ENCODE data around the gene SLC13A2. TPM values are rescaled to one million over a fixed set of nuclear protein-coding genes. Genes with fewer than 3 reads are reported as not detected.

The SLC13A2 gene
- total and polyA plus RNA-seq, 2 of the 4 experiments (the other 2 are of a cell fraction), result not detected

DNA sequence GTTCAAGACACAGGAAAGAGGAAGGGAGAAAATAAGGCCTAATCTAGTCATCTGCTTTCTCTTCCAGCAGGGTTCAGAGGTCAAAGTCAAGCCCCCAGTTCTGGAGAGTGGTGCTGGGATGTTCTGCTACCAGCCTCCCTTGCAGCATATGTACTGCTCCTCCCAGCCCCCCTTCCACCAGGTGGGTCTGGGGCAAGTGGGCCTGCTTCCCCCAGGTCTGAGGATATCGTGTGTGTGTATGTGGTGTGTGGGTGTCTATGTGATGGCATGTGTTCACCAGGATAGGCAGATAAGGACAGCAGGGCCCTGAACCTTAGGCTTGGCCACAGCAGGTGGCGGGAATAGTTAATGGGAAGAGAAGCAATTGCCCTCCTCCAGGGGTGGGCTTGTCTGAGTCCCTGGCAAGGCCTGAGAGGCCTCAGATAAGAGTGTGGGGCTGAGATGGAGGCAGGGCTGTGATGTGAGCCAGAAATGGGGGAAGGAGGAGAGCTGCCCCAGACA lies 53.8 kb downstream of the SLC13A2 start:
- TF ChIP-seq RCOR1 (IDR thresholded peaks at IDR 0.05; ENCODE audit: insufficient replicate concordance, low read length) (no peak), RFX5 (IDR thresholded peaks at IDR 0.05; ENCODE audit: low read depth, low read length) (no peak), POLR2A (IDR thresholded peaks at IDR 0.05; ENCODE audit: low read depth, low read length) (no peak), MAZ (IDR thresholded peaks at IDR 0.05; ENCODE audit: borderline replicate concordance, low read depth, low read length) (no peak), MAFK (IDR thresholded peaks at IDR 0.05; ENCODE audit: low read depth, low read length) (no peak), NFE2L2 (IDR thresholded peaks at IDR 0.05; ENCODE audit: low read depth, low read length) (no peak), MXI1 (IDR thresholded peaks at IDR 0.05; ENCODE audit: borderline replicate concordance, low read depth, low read length) (no peak), BHLHE40 (IDR thresholded peaks at IDR 0.05; ENCODE audit: low read depth, low read length) (no peak), CHD1 (IDR thresholded peaks at IDR 0.05; ENCODE audit: low read depth, low read length) (no peak)
- TF ChIP-seq, protein P1, sequence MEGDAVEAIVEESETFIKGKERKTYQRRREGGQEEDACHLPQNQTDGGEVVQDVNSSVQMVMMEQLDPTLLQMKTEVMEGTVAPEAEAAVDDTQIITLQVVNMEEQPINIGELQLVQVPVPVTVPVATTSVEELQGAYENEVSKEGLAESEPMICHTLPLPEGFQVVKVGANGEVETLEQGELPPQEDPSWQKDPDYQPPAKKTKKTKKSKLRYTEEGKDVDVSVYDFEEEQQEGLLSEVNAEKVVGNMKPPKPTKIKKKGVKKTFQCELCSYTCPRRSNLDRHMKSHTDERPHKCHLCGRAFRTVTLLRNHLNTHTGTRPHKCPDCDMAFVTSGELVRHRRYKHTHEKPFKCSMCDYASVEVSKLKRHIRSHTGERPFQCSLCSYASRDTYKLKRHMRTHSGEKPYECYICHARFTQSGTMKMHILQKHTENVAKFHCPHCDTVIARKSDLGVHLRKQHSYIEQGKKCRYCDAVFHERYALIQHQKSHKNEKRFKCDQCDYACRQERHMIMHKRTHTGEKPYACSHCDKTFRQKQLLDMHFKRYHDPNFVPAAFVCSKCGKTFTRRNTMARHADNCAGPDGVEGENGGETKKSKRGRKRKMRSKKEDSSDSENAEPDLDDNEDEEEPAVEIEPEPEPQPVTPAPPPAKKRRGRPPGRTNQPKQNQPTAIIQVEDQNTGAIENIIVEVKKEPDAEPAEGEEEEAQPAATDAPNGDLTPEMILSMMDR (conservative IDR thresholded peaks at IDR 0.05; ENCODE audit: low read depth, low read length), result no peak
- TF ChIP-seq, protein P2, sequence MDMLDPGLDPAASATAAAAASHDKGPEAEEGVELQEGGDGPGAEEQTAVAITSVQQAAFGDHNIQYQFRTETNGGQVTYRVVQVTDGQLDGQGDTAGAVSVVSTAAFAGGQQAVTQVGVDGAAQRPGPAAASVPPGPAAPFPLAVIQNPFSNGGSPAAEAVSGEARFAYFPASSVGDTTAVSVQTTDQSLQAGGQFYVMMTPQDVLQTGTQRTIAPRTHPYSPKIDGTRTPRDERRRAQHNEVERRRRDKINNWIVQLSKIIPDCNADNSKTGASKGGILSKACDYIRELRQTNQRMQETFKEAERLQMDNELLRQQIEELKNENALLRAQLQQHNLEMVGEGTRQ (IDR thresholded peaks at IDR 0.05; ENCODE audit: low read depth, low read length), result no peak
- TF ChIP-seq, protein P3, sequence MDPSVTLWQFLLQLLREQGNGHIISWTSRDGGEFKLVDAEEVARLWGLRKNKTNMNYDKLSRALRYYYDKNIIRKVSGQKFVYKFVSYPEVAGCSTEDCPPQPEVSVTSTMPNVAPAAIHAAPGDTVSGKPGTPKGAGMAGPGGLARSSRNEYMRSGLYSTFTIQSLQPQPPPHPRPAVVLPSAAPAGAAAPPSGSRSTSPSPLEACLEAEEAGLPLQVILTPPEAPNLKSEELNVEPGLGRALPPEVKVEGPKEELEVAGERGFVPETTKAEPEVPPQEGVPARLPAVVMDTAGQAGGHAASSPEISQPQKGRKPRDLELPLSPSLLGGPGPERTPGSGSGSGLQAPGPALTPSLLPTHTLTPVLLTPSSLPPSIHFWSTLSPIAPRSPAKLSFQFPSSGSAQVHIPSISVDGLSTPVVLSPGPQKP (IDR thresholded peaks at IDR 0.05; ENCODE audit: borderline replicate concordance, low read depth, low read length), result no peak
- no peaks in the 10 kb centered on the region for H3K36me3 ChIP-seq (ENCODE audit: control insufficient read depth, insufficient read depth, low read length)
- no peaks in the 10 kb centered on the region for H3K9me3 ChIP-seq (ENCODE audit: control insufficient read depth, insufficient read depth, low read length)
- H3K4me2 ChIP-seq (ENCODE audit: low read depth, low read length), result no peak overlapping the region
- dilution Hi-C loops (cut with HindIII; ENCODE audit: low sequenced_read_pairs, unreplicated experiment), result no loop called here
- no peak overlapping the region for H2BK5ac ChIP-seq (ENCODE audit: low read depth, low read length, poor library complexity, severe bottlenecking)
- H3K56ac ChIP-seq (ENCODE audit: extremely low read depth, insufficient read depth, low read length), result no peak overlapping the region
- CTCF ChIA-PET, result no interaction called here
- no peak overlapping the region for H2AK9ac ChIP-seq (replicated peaks; ENCODE audit: low read depth, low read length, poor library complexity)
- no peak overlapping the region for H4K5ac ChIP-seq (ENCODE audit: low read depth, low read length)
- H2BK20ac ChIP-seq (ENCODE audit: low read depth, low read length), result no peak overlapping the region
- peaks cover 14% of the 10 kb centered on the region for H3K27me3 ChIP-seq (ENCODE audit: control insufficient read depth, insufficient read depth, low read length)
- H2BK120ac ChIP-seq (ENCODE audit: low read depth, low read length), result no peak overlapping the region
- H2BK15ac ChIP-seq (ENCODE audit: low read depth, low read length), result no peak overlapping the region
- intact Hi-C loops (cut with micrococcal nuclease), result no loop called here
- H3K4me3 ChIP-seq (ENCODE audit: insufficient read depth, low read depth, low read length), result no peak overlapping the region
- H3K18ac ChIP-seq (ENCODE audit: low read depth, low read length), result no peak overlapping the region
- DNase-seq (no peak), ATAC-seq (ENCODE audit: low read depth) (no peak)
- H3K9me1 ChIP-seq (ENCODE audit: insufficient read depth, low read length), result peaks cover 6% of the 10 kb centered on the region
- H3K9ac ChIP-seq (ENCODE audit: low read depth, low read length), result no peak overlapping the region
- POLR2A ChIA-PET (ENCODE audit: unreplicated experiment), result no interaction called here
- H4K20me1 ChIP-seq (ENCODE audit: insufficient read depth, low read length), result no peaks in the 10 kb centered on the region
- in situ Hi-C loops (cut with MboI; ENCODE audit: low sequenced_read_pairs), result no loop called here
- H2AK5ac ChIP-seq (ENCODE audit: low read depth, low read length), result no peak overlapping the region
- no peaks in the 10 kb centered on the region for H3K79me1 ChIP-seq (ENCODE audit: low read depth in 1 of 2, low read length in 2 of 2)
- H3K14ac ChIP-seq (replicated peaks; ENCODE audit: low read depth, low read length), result no peak overlapping the region
- BruUV-seq (replicated peaks), result no TSS peak
- H3K4ac ChIP-seq (ENCODE audit: low read depth, low read length), result no peak overlapping the region
- WGBS, 2 experiments (ENCODE audit: extremely low coverage in 2 of 2, insufficient read length in 1 of 2), result no CpG with 5 or more reads among the region's 2 CpGs
- H3K23ac ChIP-seq (ENCODE audit: low read depth, low read length), result no peak overlapping the region
- H4K8ac ChIP-seq (ENCODE audit: low read depth in 2 of 2, low read length in 2 of 2), result no peak overlapping the region
- H2AFZ ChIP-seq (replicated peaks; ENCODE audit: low read length, poor library complexity), result no peak overlapping the region
- H4K91ac ChIP-seq (ENCODE audit: insufficient read depth, low read depth, low read length), result no peak overlapping the region
- H3K27ac ChIP-seq (ENCODE audit: insufficient read depth, low read length), result no peak overlapping the region
- H3K4me1 ChIP-seq (ENCODE audit: control insufficient read depth, insufficient read depth, low read length), result peaks cover 16% of the 10 kb centered on the region
